Endothelial cell of umbilical vein (primary cell): ENCODE measurements around the gene CTBP1.

Source experiments
- CTCF ChIP-seq, 2 donors: IDR thresholded peaks; 1 replicate in 1 of 2; 2 replicates in 1 of 2; pipeline ENCODE4 v1.5.1; 2011; ENCODE audit warnings: low read length in 2 of 2, mild to moderate bottlenecking in 2 of 2, moderate library complexity in 2 of 2, control low read depth in 1 of 2, inconsistent platforms in 1 of 2, low read depth in 1 of 2; ENCODE audit not compliant: insufficient read depth in 1 of 2; ENCODE audit errors: extremely low read depth in 1 of 2
- EZH2 ChIP-seq: IDR thresholded peaks from 2 replicates; pipeline ENCODE4 v1.6.1; 2012; ENCODE audit warnings: borderline replicate concordance, low read depth, mild to moderate bottlenecking, moderate library complexity, low read length, inconsistent platforms; ENCODE audit not compliant: severe bottlenecking
- FOS ChIP-seq: IDR thresholded peaks from 2 replicates; pipeline ENCODE4 v1.6.1; 2011; ENCODE audit warnings: mild to moderate bottlenecking, low read length, moderate library complexity, borderline replicate concordance; ENCODE audit not compliant: insufficient read depth
- JUN ChIP-seq: IDR thresholded peaks from 2 replicates; pipeline ENCODE4 v1.6.1; 2011; ENCODE audit warnings: borderline replicate concordance, low read depth; ENCODE audit not compliant: insufficient read length, insufficient read depth
- POLR2A ChIP-seq: IDR thresholded peaks from 2 replicates; pipeline ENCODE4 v1.6.1; 2012; ENCODE audit warnings: low read depth, mild to moderate bottlenecking, control low read depth, low read length
- POLR2AphosphoS5 ChIP-seq: IDR thresholded peaks from 2 replicates; pipeline ENCODE4 v1.6.1; 2012; ENCODE audit warnings: low read depth, mild to moderate bottlenecking, control low read depth, low read length, moderate library complexity; ENCODE audit not compliant: insufficient read depth

GRCh38 chr4:1204828-1205585 lies 43.9 kb downstream of the CTBP1 start:
- TF ChIP-seq CTCF (IDR thresholded peaks at IDR 0.05; ENCODE audit: extremely low read depth in 1 of 2, insufficient read depth in 1 of 2, low read depth in 1 of 2, low read length in 2 of 2) (no peak), FOS (no peak), POLR2A (no peak), EZH2 (no peak), JUN (no peak), POLR2AphosphoS5 (no peak)
